Aorta (tissue), 5 donors: ENCODE results near the gene GCC2. TPM values are rescaled to one million over a fixed set of nuclear protein-coding genes. Genes with fewer than 3 reads are reported as not detected.

Source experiments
- ATAC-seq: fragments of 200-7000 bp; cut with Tn5 transposase; one replicate; pipeline ENCODE4 v1.9.1; 2022; ENCODE audit warnings: moderate library complexity; ENCODE audit not compliant: low FRiP score
- DNase-seq, 2 donors: peaks; one replicate each; pipeline ENCODE4 v3.0.0-alpha.2; 2020
- H3K27ac ChIP-seq, 2 donors: one replicate each; pipeline ENCODE4 v1.5.1; 2013; ENCODE audit warnings: low read length in 2 of 2, mild to moderate bottlenecking in 2 of 2, moderate library complexity in 2 of 2, control low read depth in 1 of 2, inconsistent platforms in 1 of 2, low read depth in 1 of 2
- H3K27me3 ChIP-seq, 2 donors: one replicate each; pipeline ENCODE4 v1.6.1; 2013; ENCODE audit warnings: control low read depth in 1 of 2, low read length in 1 of 2, mild to moderate bottlenecking in 1 of 2, moderate library complexity in 1 of 2; ENCODE audit not compliant: insufficient read depth in 2 of 2, control insufficient read depth in 1 of 2
- H3K36me3 ChIP-seq, 2 donors: one replicate each; pipeline ENCODE4 v1.6.1; 2013; ENCODE audit warnings: control low read depth in 1 of 2, low read length in 1 of 2, mild to moderate bottlenecking in 1 of 2; ENCODE audit not compliant: insufficient read depth in 2 of 2, control insufficient read depth in 1 of 2
- H3K4me1 ChIP-seq, 2 donors: one replicate each; pipeline ENCODE4 v1.6.1; 2013; ENCODE audit warnings: low read length in 2 of 2, control low read depth in 1 of 2, mild to moderate bottlenecking in 1 of 2, moderate library complexity in 1 of 2; ENCODE audit not compliant: insufficient read depth in 2 of 2, control insufficient read depth in 1 of 2
- H3K4me3 ChIP-seq, 2 donors: one replicate each; pipeline ENCODE4 v1.5.1; 2013; ENCODE audit warnings: low read length in 2 of 2, control low read depth in 1 of 2, mild to moderate bottlenecking in 1 of 2
- H3K9me3 ChIP-seq: one replicate; pipeline ENCODE4 v1.6.1; 2013; ENCODE audit warnings: mild to moderate bottlenecking, low read length; ENCODE audit not compliant: control insufficient read depth
- WGBS, 2 donors: extraction: QIAGEN DNeasy Blood & Tissue Kit; methylation state at CpG; one replicate each; pipeline ENCODE4 v1.1.7; 2013; 5-methylcytosine and 5-hydroxymethylcytosine counted together
- intact Hi-C, 2 donors: fragments of 100-400 bp; cut with DNase I; formaldehyde crosslinking; loops; one replicate each; pipeline versions ENCODE4 v1.14.2 to v1.15.0; 2022
- polyA plus RNA-seq, 2 donors: library from polyadenylated mRNA; stranded (reverse); fragments of 200-250 nt; gene quantifications; one replicate each; pipeline ENCODE4 v1.2.3, GENCODE V29; 2013
- total RNA-seq, 2 donors: library from RNA; stranded (reverse); fragmentation: NEBNext Ultra II Directional; extraction: Animal tissue kit (Norgen Biotek cat#: 25700); gene quantifications; one replicate each; pipeline ENCODE4 v1.2.1, GENCODE V29; 2021
- donor health status: healthy with polysubstance abuse.
- donor health status: Bipolar disorder and iron deficiency.
- donor health status: DM: no; HTN: no; CAD: no.
- donor health status: DM: no; HTN: no; CAD: no.
- donor health status: DM: yes; HTN: yes; CAD: no.

The GCC2 gene
- total and polyA plus RNA-seq, 4 donors: 10.8 to 64.6 (median 32.9) TPM

- WGBS, 2 donors: 72 to 93% methylated on average over 1 of the region's 1 CpG
- H3K4me3 ChIP-seq: no peak overlapping the region
- no peak overlapping the region for H3K27ac ChIP-seq
These were observed 12.0 kb upstream of the GCC2 start for GRCh38 chr2:108436976-108437375.

GRCh38 chr2:108441712-108442111, 7.3 kb upstream of the GCC2 start:
- H3K36me3 ChIP-seq: no peaks in the 10 kb centered on the region
- intact Hi-C loops: no loop called here
- DNase-seq (no peak), ATAC-seq (no peak)
- H3K27ac ChIP-seq: no peak overlapping the region
- no peaks in the 10 kb centered on the region for H3K27me3 ChIP-seq
- no peak overlapping the region for H3K4me3 ChIP-seq
- H3K4me1 ChIP-seq: no peaks in the 10 kb centered on the region
- WGBS, 2 donors: 94 to 96% methylated on average over 2 of the region's 2 CpGs
- H3K9me3 ChIP-seq: no peaks in the 10 kb centered on the region

More at GRCh38 chr2:108436976-108437375, 12.0 kb upstream of the GCC2 start:
- ATAC-seq: no peak
- Histone ChIP-seq H3K4me1 (no peaks in the 10 kb centered on the region), H3K9me3 (no peaks in the 10 kb centered on the region), H3K36me3 (no peaks in the 10 kb centered on the region), H3K27me3 (no peaks in the 10 kb centered on the region)
- intact Hi-C loops: no loop called here
- no peak for DNase-seq

GRCh38 chr2:108444941-108445840, 3.8 kb upstream of the GCC2 start:
- no peaks in the 10 kb centered on the region for H3K4me1 ChIP-seq
- DNase-seq (no peak), ATAC-seq (no peak)
- WGBS, 2 donors: 92 to 100% methylated on average over 1 of the region's 1 CpG
- no peaks in the 10 kb centered on the region for H3K36me3 ChIP-seq
- intact Hi-C loops: loop anchor here in 1 of 2 donors (5.0 kb wide), 2 partner anchors 87 to 137 kb away; partner anchors contain the start of gene LIMS1
- H3K27me3 ChIP-seq: no peaks in the 10 kb centered on the region
- H3K27ac ChIP-seq: no peak overlapping the region
- H3K9me3 ChIP-seq: no peaks in the 10 kb centered on the region
- H3K4me3 ChIP-seq: no peak overlapping the region

- intact Hi-C loops: loop anchor here in 1 of 2 donors (5.0 kb wide), 2 partner anchors 86 to 136 kb away; partner anchors contain the start of gene LIMS1
These were observed 2.3 kb upstream of the GCC2 start for GRCh38 chr2:108446703-108447102.

GRCh38 chr2:108447947-108448677, 894 bp upstream of the GCC2 start:
- Histone ChIP-seq H3K9me3 (no peaks in the 10 kb centered on the region), H3K27me3 (no peaks in the 10 kb centered on the region), H3K4me1 (no peaks in the 10 kb centered on the region), H3K27ac (peak overlapping the region in 1 of 2 donors; percentile 45), H3K36me3 (no peaks in the 10 kb centered on the region), H3K4me3 (peak overlapping the region; percentile 65 to 93)
- intact Hi-C loops: loop anchor here in 1 of 2 donors (5.0 kb wide), 2 partner anchors 84 to 134 kb away; partner anchors contain the start of gene LIMS1
- ATAC-seq (no peak), DNase-seq (no peak)
- 41 to 46% methylated on average over 22 to 23 of the region's 23 CpGs for WGBS, 2 donors

More at GRCh38 chr2:108446703-108447102, 2.3 kb upstream of the GCC2 start:
- Histone ChIP-seq H3K27ac (no peak overlapping the region), H3K4me1 (no peaks in the 10 kb centered on the region), H3K27me3 (no peaks in the 10 kb centered on the region), H3K4me3 (no peak overlapping the region), H3K36me3 (no peaks in the 10 kb centered on the region), H3K9me3 (no peaks in the 10 kb centered on the region)
- no peak for DNase-seq
- ATAC-seq: no peak
- WGBS, 2 donors: 98 to 100% methylated on average over 2 of the region's 2 CpGs

GRCh38 chr2:108449410-108450130, 564 bp downstream of the GCC2 start:
- peak; percentile 44 for ATAC-seq

GRCh38 chr2:108450863-108451262, 1.9 kb downstream of the GCC2 start:
- intact Hi-C loops: loop anchor here in 1 of 2 donors (10.0 kb wide), 1 partner anchor 134 kb away; no protein-coding TSS in a partner anchor
- H3K27me3 ChIP-seq: no peaks in the 10 kb centered on the region
- ATAC-seq (no peak), DNase-seq (no peak)
- H3K36me3 ChIP-seq: no peaks in the 10 kb centered on the region
- no peak overlapping the region for H3K4me3 ChIP-seq
- H3K9me3 ChIP-seq: no peaks in the 10 kb centered on the region
- no peak overlapping the region for H3K27ac ChIP-seq
- 86 to 87% methylated on average over 3 of the region's 3 CpGs for WGBS, 2 donors
- no peaks in the 10 kb centered on the region for H3K4me1 ChIP-seq

More at GRCh38 chr2:108449410-108450130, 564 bp downstream of the GCC2 start:
- 0 to 1% methylated on average over 20 of the region's 20 CpGs for WGBS, 2 donors
- no peaks in the 10 kb centered on the region for H3K27me3 ChIP-seq
- no peaks in the 10 kb centered on the region for H3K9me3 ChIP-seq
- peak overlapping the region in 1 of 2 donors; percentile 49 for H3K27ac ChIP-seq
- peak overlapping the region; percentile 65 to 93 for H3K4me3 ChIP-seq
- no peaks in the 10 kb centered on the region for H3K4me1 ChIP-seq
- H3K36me3 ChIP-seq: no peaks in the 10 kb centered on the region
- intact Hi-C loops: loop anchor here (5.0 to 10.0 kb wide), 3 partner anchors 83 to 135 kb away; partner anchors contain the start of gene LIMS1 (in 1 of the 2)
- DNase-seq: no peak

- no peaks in the 10 kb centered on the region for H3K36me3 ChIP-seq
- no peaks in the 10 kb centered on the region for H3K4me1 ChIP-seq
- no peaks in the 10 kb centered on the region for H3K27me3 ChIP-seq
- no peaks in the 10 kb centered on the region for H3K9me3 ChIP-seq
- intact Hi-C loops: loop anchor here in 1 of 2 donors (10.0 kb wide), 1 partner anchor 133 kb away; no protein-coding TSS in a partner anchor
- 85 to 90% methylated on average over 4 of the region's 4 CpGs for WGBS, 2 donors
- ATAC-seq (no peak), DNase-seq (no peak)
- no peak overlapping the region for H3K27ac ChIP-seq
- no peak overlapping the region for H3K4me3 ChIP-seq
These were observed 3.0 kb downstream of the GCC2 start for GRCh38 chr2:108451976-108452375.
